ENCODE data around the gene MYH13.
"Not testable (repeated sequence)": the region's sequence is repeated elsewhere in the genome, so short reads cannot be mapped to it uniquely, and the experiment has no call there.

Gene MYH13

GRCh38 chr17:10311131-10311530 lies 61.7 kb downstream of the MYH13 start:
- no peak for ATAC-seq (replicated peaks; ENCODE audit: extremely low read depth, poor library complexity, severe bottlenecking)
- no peak for DNase-seq (ENCODE audit: low spot score in 2 of 2)
- H3K36me3 Mint-ChIP-seq (ENCODE audit: insufficient read depth) = no peaks in the 10 kb centered on the region

GRCh38 chr17:10309003-10309974 lies 63.5 kb downstream of the MYH13 start:
- H3K27me3 Mint-ChIP-seq = peaks cover 37% of the 10 kb centered on the region
- DNase-seq (ENCODE audit: low spot score in 2 of 2) (no peak), ATAC-seq (replicated peaks; ENCODE audit: extremely low read depth, poor library complexity, severe bottlenecking) (no peak)
- H3K4me1 Mint-ChIP-seq = no peaks in the 10 kb centered on the region
- no peaks in the 10 kb centered on the region for H3K9me3 Mint-ChIP-seq
- H3K27ac Mint-ChIP-seq (ENCODE audit: low read depth) = no peak overlapping the region
- no peak overlapping the region for H3K4me3 Mint-ChIP-seq
- no peaks in the 10 kb centered on the region for H3K36me3 Mint-ChIP-seq (ENCODE audit: insufficient read depth)

More at GRCh38 chr17:10311131-10311530, 61.7 kb downstream of the MYH13 start:
- H3K4me3 Mint-ChIP-seq = no peak overlapping the region
- H3K4me1 Mint-ChIP-seq = no peaks in the 10 kb centered on the region
- H3K27me3 Mint-ChIP-seq = peaks cover 55% of the 10 kb centered on the region
- H3K27ac Mint-ChIP-seq (ENCODE audit: low read depth) = no peak overlapping the region
- H3K9me3 Mint-ChIP-seq = no peaks in the 10 kb centered on the region

DNA sequence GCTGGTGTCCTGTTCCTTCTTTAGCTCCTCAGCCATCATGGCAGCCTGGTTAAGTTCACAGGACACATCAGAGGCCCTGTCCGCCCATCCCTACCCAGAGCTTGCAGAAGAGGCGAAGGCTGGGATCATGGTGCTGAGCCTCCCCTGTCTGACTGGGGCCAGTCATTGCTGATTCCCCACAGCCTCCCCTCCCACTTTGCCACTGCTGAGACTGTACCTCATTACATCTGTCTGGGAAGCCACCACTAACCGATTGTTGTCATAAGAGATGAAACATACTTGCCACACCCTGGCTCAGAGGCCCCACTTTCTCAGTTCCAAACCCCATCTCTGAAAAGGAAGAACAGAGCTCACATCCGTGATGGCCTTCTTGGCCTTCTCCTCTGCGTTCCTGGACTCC lies 66.2 kb downstream of the MYH13 start:
- no peaks in the 10 kb centered on the region for H3K36me3 Mint-ChIP-seq (ENCODE audit: insufficient read depth)
- no peak overlapping the region for H3K4me3 Mint-ChIP-seq
- ATAC-seq (replicated peaks; ENCODE audit: extremely low read depth, poor library complexity, severe bottlenecking) (no peak), DNase-seq (ENCODE audit: low spot score in 2 of 2) (no peak)
- no peaks in the 10 kb centered on the region for H3K4me1 Mint-ChIP-seq
- H3K27me3 Mint-ChIP-seq = peaks cover 20% of the 10 kb centered on the region
- H3K27ac Mint-ChIP-seq (ENCODE audit: low read depth) = no peak overlapping the region
- H3K9me3 Mint-ChIP-seq = no peaks in the 10 kb centered on the region

DNA sequence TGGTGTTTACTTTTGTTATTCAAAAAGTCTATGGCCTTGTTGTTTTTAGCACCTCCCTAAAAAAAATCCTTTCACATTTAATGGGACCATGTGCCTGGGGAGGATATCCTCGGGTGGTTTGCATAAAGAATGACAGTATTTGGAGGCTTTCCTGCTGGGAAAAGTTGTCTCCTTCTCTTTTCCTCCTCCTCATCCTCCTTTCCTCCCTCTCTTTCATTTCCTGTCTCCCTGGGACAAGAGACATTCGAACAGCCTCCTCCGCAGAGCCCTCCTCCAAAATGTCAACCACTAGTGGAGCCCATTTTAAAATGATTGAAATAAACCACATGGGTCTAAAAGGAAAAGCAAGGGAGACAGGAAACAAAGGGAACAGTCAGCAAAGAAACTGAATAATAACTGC lies 67.4 kb downstream of the MYH13 start:
- H3K4me1 Mint-ChIP-seq = no peaks in the 10 kb centered on the region
- H3K9me3 Mint-ChIP-seq = no peaks in the 10 kb centered on the region
- H3K27ac Mint-ChIP-seq (ENCODE audit: low read depth) = no peak overlapping the region
- ATAC-seq (replicated peaks; ENCODE audit: extremely low read depth, poor library complexity, severe bottlenecking) (no peak), DNase-seq (ENCODE audit: low spot score in 2 of 2) (no peak)
- H3K36me3 Mint-ChIP-seq (ENCODE audit: insufficient read depth) = no peaks in the 10 kb centered on the region
- H3K27me3 Mint-ChIP-seq = peaks cover 10% of the 10 kb centered on the region
- no peak overlapping the region for H3K4me3 Mint-ChIP-seq

DNA sequence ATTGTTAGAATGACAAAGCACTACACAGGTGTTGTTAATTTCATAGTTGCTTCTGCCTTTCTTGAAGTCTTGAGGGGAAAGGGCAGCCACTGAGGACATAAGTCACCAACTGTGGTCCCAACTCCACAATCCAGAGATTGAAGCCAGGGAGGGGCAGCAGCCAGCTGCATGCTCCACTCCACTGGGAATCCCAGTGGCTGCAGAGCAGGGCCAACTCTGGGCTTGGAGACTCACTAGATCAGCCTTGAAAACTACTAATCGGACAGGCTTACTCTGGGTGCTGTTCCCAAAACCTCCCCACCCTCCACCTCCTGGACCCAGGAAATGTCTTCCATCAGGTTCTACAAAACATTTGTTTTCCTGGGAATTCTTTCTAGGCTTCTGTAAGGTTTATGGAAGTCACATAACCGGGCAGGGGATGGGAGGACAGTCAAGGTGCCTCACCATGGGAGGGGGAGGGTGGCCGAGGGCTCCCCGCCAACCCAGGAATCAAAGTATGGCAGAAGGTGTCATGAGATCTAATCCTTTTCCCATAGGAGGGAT lies 68.0 kb downstream of the MYH13 start:
- no peaks in the 10 kb centered on the region for H3K36me3 Mint-ChIP-seq (ENCODE audit: insufficient read depth)
- peaks cover 8% of the 10 kb centered on the region for H3K27me3 Mint-ChIP-seq
- H3K9me3 Mint-ChIP-seq = no peaks in the 10 kb centered on the region
- no peak for DNase-seq (ENCODE audit: low spot score in 2 of 2)
- H3K4me1 Mint-ChIP-seq = no peaks in the 10 kb centered on the region
- no peak overlapping the region for H3K4me3 Mint-ChIP-seq
- no peak overlapping the region for H3K27ac Mint-ChIP-seq (ENCODE audit: low read depth)
- ATAC-seq (replicated peaks; ENCODE audit: extremely low read depth, poor library complexity, severe bottlenecking) = no peak

- Mint-ChIP-seq H3K4me1 (no peaks in the 10 kb centered on the region), H3K4me3 (no peak overlapping the region), H3K27me3 (peaks cover 7% of the 10 kb centered on the region), H3K36me3 (ENCODE audit: insufficient read depth) (no peaks in the 10 kb centered on the region), H3K9me3 (no peaks in the 10 kb centered on the region), H3K27ac (ENCODE audit: low read depth) (no peak overlapping the region)
- ATAC-seq (replicated peaks; ENCODE audit: extremely low read depth, poor library complexity, severe bottlenecking) (no peak), DNase-seq (ENCODE audit: low spot score in 2 of 2) (no peak)
Observed at GRCh38 chr17:10297691-10298090, 75.1 kb downstream of the MYH13 start.

GRCh38 chr17:10295728-10296343 lies 77.0 kb downstream of the MYH13 start:
- Mint-ChIP-seq H3K4me1 (no peaks in the 10 kb centered on the region), H3K9me3 (no peaks in the 10 kb centered on the region), H3K36me3 (ENCODE audit: insufficient read depth) (no peaks in the 10 kb centered on the region), H3K27me3 (peaks cover 20% of the 10 kb centered on the region), H3K4me3 (no peak overlapping the region), H3K27ac (ENCODE audit: low read depth) (no peak overlapping the region)
- DNase-seq (ENCODE audit: low spot score in 2 of 2) = no peak
- ATAC-seq (replicated peaks; ENCODE audit: extremely low read depth, poor library complexity, severe bottlenecking) = peak; percentile 14

- DNase-seq (ENCODE audit: low spot score in 2 of 2) = no peak
- H3K27me3 Mint-ChIP-seq = peaks cover 37% of the 10 kb centered on the region
- H3K4me1 Mint-ChIP-seq = no peaks in the 10 kb centered on the region
- H3K4me3 Mint-ChIP-seq = no peak overlapping the region
- H3K36me3 Mint-ChIP-seq (ENCODE audit: insufficient read depth) = no peaks in the 10 kb centered on the region
- no peak overlapping the region for H3K27ac Mint-ChIP-seq (ENCODE audit: low read depth)
- no peaks in the 10 kb centered on the region for H3K9me3 Mint-ChIP-seq
- no peak for ATAC-seq (replicated peaks; ENCODE audit: extremely low read depth, poor library complexity, severe bottlenecking)
Observed at GRCh38 chr17:10294180-10294579, 78.6 kb downstream of the MYH13 start.

- DNase-seq (ENCODE audit: low spot score in 2 of 2) (no peak), ATAC-seq (replicated peaks; ENCODE audit: extremely low read depth, poor library complexity, severe bottlenecking) (no peak)
- Mint-ChIP-seq H3K4me1 (no peaks in the 10 kb centered on the region), H3K36me3 (ENCODE audit: insufficient read depth) (no peaks in the 10 kb centered on the region), H3K9me3 (no peaks in the 10 kb centered on the region), H3K4me3 (no peak overlapping the region), H3K27ac (ENCODE audit: low read depth) (no peak overlapping the region), H3K27me3 (peaks cover 56% of the 10 kb centered on the region)
Observed at GRCh38 chr17:10292057-10292937, 80.5 kb downstream of the MYH13 start.

DNA sequence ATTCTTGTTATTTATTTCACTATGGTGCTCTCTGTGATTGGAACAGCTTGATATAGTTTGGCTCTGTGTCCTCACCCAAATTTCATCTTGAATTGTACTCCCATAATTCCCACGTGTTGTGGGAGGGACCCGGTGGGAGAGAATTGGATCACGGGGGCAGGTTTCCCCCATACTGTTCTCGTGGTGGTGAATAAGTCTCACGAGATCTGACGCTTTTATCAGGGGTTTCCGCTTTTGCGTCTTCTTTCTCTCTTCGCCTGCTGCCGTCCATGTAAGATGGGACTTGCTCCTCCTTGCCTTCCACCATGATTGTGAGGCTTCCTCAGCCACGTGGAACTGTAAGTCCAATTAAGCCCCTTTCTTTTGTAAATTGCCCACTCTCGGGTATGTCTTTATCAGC lies 81.2 kb downstream of the MYH13 start:
- H3K36me3 Mint-ChIP-seq (ENCODE audit: insufficient read depth); ATAC-seq (replicated peaks; ENCODE audit: extremely low read depth, poor library complexity, severe bottlenecking); H3K4me3 Mint-ChIP-seq; H3K27ac Mint-ChIP-seq (ENCODE audit: low read depth); H3K4me1 Mint-ChIP-seq; DNase-seq (ENCODE audit: low spot score in 2 of 2); H3K9me3 Mint-ChIP-seq: not testable (repeated sequence)
- peaks cover 60% of the 10 kb centered on the region for H3K27me3 Mint-ChIP-seq

GRCh38 chr17:10290041-10290440 lies 82.8 kb downstream of the MYH13 start:
- H3K9me3 Mint-ChIP-seq = no peaks in the 10 kb centered on the region
- no peak overlapping the region for H3K27ac Mint-ChIP-seq (ENCODE audit: low read depth)
- DNase-seq (ENCODE audit: low spot score in 2 of 2) (no peak), ATAC-seq (replicated peaks; ENCODE audit: extremely low read depth, poor library complexity, severe bottlenecking) (no peak)
- H3K4me3 Mint-ChIP-seq = no peak overlapping the region
- no peaks in the 10 kb centered on the region for H3K4me1 Mint-ChIP-seq
- H3K27me3 Mint-ChIP-seq = peaks cover 60% of the 10 kb centered on the region
- H3K36me3 Mint-ChIP-seq (ENCODE audit: insufficient read depth) = no peaks in the 10 kb centered on the region

DNA sequence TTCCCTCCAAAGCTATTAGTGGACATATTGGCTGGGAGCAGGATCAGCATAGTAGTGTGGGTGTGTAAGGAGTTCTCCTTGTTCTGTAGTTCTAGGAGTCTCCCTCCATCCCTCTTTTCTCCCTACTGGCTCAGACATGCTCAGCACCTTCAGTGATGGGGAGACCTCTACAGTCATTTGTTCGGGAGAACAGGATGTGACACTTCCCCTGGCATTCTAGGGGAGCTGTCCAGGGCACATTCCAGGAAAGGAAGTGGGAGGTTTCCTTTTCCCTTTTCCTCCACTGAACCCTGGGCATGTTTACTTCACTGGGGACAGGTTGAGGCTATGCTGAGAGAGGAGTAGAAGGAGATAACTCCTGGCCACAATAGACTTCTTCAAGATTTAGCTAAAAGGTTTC lies 86.5 kb downstream of the MYH13 start:
- Mint-ChIP-seq H3K27ac (ENCODE audit: low read depth) (no peak overlapping the region), H3K9me3 (no peaks in the 10 kb centered on the region), H3K36me3 (ENCODE audit: insufficient read depth) (no peaks in the 10 kb centered on the region), H3K4me3 (no peak overlapping the region), H3K27me3 (peaks cover 42% of the 10 kb centered on the region), H3K4me1 (no peaks in the 10 kb centered on the region)
- DNase-seq (ENCODE audit: low spot score in 2 of 2) (no peak), ATAC-seq (replicated peaks; ENCODE audit: extremely low read depth, poor library complexity, severe bottlenecking) (no peak)
